Pancreas (tissue), 10 donors: ENCODE measurements around the gene FAM50B. TPM values are rescaled to one million over a fixed set of nuclear protein-coding genes. Genes with fewer than 3 reads are reported as not detected.
A peak's percentile ranks its signal among the peaks of the same experiment; 100 is the strongest.

Source experiments
- ATAC-seq, 4 donors: fragments of 200-7000 bp; cut with Tn5 transposase; one replicate each; pipeline versions ENCODE4 v1.8.0 to v1.9.1; 2020; ENCODE audit warnings: mild to moderate bottlenecking in 4 of 4, moderate library complexity in 4 of 4
- DNase-seq, 6 donors: peaks; one replicate each; pipeline ENCODE4 v3.0.0-alpha.2; 2020
- FAIRE-seq: peaks from 2 replicates; lab custom pipeline; 2012; peaks lifted over from hg19 to GRCh38; lab: Jason Lieb, UNC
- H3K27ac ChIP-seq, 4 donors: fragments of 200-600 bp; sonication (generic); 1 replicate in 3 of 4; 2 replicates in 1 of 4; pipeline versions ENCODE4 v1.5.0 to v1.8.0; 2020
- H3K27me3 ChIP-seq, 4 donors: fragments of 200-600 bp; one replicate each; pipeline ENCODE4 v1.8.0; 2021
- H3K36me3 ChIP-seq, 3 donors: fragments of 200-600 bp; sonication (generic) in 1 of 3; one replicate each; pipeline versions ENCODE4 v1.5.0 to v1.8.0; 2020 to 2021
- H3K4me1 ChIP-seq, 3 donors: fragments of 200-600 bp; one replicate each; pipeline ENCODE4 v1.8.0; 2021
- H3K4me3 ChIP-seq, 4 donors: fragments of 200-600 bp; sonication (generic) in 2 of 4; one replicate each; pipeline versions ENCODE4 v1.5.0 to v1.8.0; 2020 to 2021
- H3K9me3 ChIP-seq, 4 donors: fragments of 200-600 bp; one replicate each; pipeline ENCODE4 v1.8.0; 2021
- CTCF ChIP-seq, 4 donors: fragments of 200-600 bp; sonication (generic) in 3 of 4; IDR thresholded peaks; one replicate each; pipeline versions ENCODE4 v1.5.0 to v1.8.0; 2021; ENCODE audit warnings: antibody characterized with exemption in 4 of 4
- WGBS, 2 donors: extraction: QIAGEN DNeasy Blood & Tissue Kit; methylation state at CpG; one replicate each; pipeline ENCODE4 v1.1.7; 2013; 5-methylcytosine and 5-hydroxymethylcytosine counted together
- intact Hi-C, 3 donors: fragments of 100-400 bp; cut with DNase I; formaldehyde crosslinking; loops; one replicate each; pipeline versions ENCODE4 v1.11.1 to v1.14.2; 2022
- polyA plus RNA-seq, 2 donors: library from polyadenylated mRNA; stranded (reverse); fragments of 200-250 nt; gene quantifications; one replicate each; pipeline ENCODE4 v1.2.3, GENCODE V29; 2013
- total RNA-seq, 6 donors: library from RNA; stranded (reverse); fragmentation: NEBNext Ultra II Directional in 4 of 6; extraction: Animal tissue kit (Norgen Biotek cat#: 25700) in 4 of 6; gene quantifications; one replicate each; pipeline versions ENCODE4 v1.2.1 to v1.2.4, GENCODE V29; 2021 to 2023
- donor health status: healthy with polysubstance abuse.
- donor health status: DM: no; HTN: no; CAD: no; lungs with moderate emphysema.
- donor health status: DM: no; HTN: no; CAD: no.
- donor health status: control.
- donor health status: control.
- donor health status: Bipolar disorder and iron deficiency.
- donor health status: DM: yes; HTN: yes; CAD: no.
- donor health status: DM: no; HTN: no; CAD: no.
- donor health status: DM: no; HTN: no; CAD: no.
- donor health status: DM: yes; HTN: yes; CAD: no.

Gene FAM50B
- total and polyA plus RNA-seq, 8 donors = 3.6 to 9.7 (median 5.9) TPM

GRCh38 chr6:3885262-3886036 lies 36.3 kb downstream of the FAM50B start:
- peak in 3 of 4 donors; percentile 12 to 29 (median 17) for TF ChIP-seq CTCF (IDR thresholded peaks at IDR 0.05)
- Histone ChIP-seq H3K4me3 (no peak overlapping the region), H3K9me3 (no peaks in the 10 kb centered on the region), H3K4me1 (peaks cover 0 to 9% (median 0%) of the 10 kb centered on the region in 3 donors), H3K36me3 (no peaks in the 10 kb centered on the region), H3K27me3 (no peaks in the 10 kb centered on the region), H3K27ac (no peak overlapping the region)
- peak; percentile 60 to 70 (median 66) for ATAC-seq
- 73 to 78% methylated on average over 9 of the region's 9 CpGs for WGBS, 2 donors
- peak in 2 of 6 donors; percentile 28 to 53 for DNase-seq
- FAIRE-seq = no peak
- intact Hi-C loops = loop anchor here in 1 of 3 donors (10.0 kb wide), 1 partner anchor 141 kb away; no protein-coding TSS in a partner anchor

DNA sequence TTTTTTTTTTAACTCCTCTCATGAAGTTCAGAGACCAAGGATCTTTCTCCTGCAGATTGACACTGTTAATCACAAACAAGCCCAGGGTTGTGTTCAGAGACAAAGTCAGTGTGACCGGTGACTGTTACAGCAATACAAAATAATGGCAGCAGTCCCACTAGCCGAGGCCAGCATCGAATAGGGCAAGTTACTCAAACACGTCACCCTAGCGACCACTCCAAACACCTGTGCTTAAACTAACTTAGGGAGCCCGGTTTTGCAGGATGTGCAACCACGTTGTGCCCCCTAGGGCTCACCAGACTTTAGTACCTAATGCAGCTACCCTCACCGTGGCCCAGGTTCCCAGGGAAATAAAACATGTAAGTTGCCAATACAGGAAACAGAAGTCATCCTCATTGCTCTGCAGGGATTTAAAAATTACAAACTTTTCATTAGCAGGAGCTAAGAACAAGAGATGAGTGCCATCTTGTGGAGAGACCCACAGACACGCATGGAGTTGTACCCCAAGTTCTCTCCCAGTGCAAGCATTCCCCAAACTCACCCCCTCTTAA lies 38.1 kb downstream of the FAM50B start:
- H3K4me3 ChIP-seq = no peak overlapping the region
- no peaks in the 10 kb centered on the region for H3K9me3 ChIP-seq
- no peaks in the 10 kb centered on the region for H3K27me3 ChIP-seq
- H3K36me3 ChIP-seq = no peaks in the 10 kb centered on the region
- H3K4me1 ChIP-seq = peaks cover 0 to 9% (median 0%) of the 10 kb centered on the region in 3 donors
- TF ChIP-seq CTCF (IDR thresholded peaks at IDR 0.05) = peak in 1 of 4 donors; percentile 17
- intact Hi-C loops = loop anchor here in 1 of 3 donors (10.0 kb wide), 1 partner anchor 142 kb away; no protein-coding TSS in a partner anchor
- ATAC-seq (peak in 3 of 4 donors; percentile 23 to 46 (median 37)), DNase-seq (no peak), FAIRE-seq (no peak)
- H3K27ac ChIP-seq = no peak overlapping the region
- WGBS, 2 donors = 52 to 57% methylated on average over 9 of the region's 9 CpGs

DNA sequence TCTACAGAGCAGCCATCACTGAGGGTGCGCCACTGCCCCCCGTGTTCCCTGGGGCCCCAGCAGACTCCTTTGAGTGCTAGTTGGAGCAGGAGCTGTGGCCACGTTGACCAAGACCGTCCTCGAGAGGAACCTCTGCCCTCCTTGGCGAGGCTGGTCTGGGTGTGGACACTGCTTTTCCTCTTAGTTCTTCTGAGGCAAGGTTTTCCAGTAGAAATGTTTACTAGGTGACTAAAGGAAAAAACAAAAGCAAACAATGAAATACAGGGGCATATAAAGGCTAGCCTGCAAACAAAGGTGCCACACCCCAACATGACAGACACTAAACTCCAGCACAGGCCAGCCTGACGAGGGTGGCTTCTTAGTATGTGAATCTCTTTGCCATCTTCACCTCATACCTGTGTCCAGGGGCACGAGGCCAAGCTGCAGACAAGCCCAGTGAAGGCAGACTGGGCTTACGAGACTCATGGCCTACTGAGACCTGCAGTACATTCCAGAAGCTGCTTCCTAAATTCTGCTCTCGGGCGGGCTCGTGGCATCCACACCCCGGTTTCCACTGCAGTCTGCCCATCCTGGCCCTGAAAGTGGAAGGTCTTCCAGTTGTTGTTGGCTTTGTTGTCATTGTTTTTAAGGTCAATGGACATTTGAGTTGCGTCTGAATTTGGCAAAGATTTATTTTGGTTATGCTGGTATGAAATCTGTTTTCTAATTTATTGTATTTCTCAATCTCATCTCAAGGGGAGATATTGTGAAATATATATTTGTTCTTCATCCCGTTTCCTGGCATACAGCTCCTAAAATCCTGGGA lies 39.2 kb downstream of the FAM50B start:
- no peak for FAIRE-seq
- H3K4me3 ChIP-seq = no peak overlapping the region
- TF ChIP-seq CTCF (IDR thresholded peaks at IDR 0.05) = no peak
- H3K4me1 ChIP-seq = peaks cover 0 to 9% (median 0%) of the 10 kb centered on the region in 3 donors
- H3K36me3 ChIP-seq = no peaks in the 10 kb centered on the region
- no peaks in the 10 kb centered on the region for H3K9me3 ChIP-seq
- WGBS, 2 donors = 78 to 82% methylated on average over 15 of the region's 15 CpGs
- no peak for DNase-seq
- no peak for ATAC-seq
- intact Hi-C loops = loop anchor here in 1 of 3 donors (10.0 kb wide), 1 partner anchor 144 kb away; no protein-coding TSS in a partner anchor
- H3K27me3 ChIP-seq = no peaks in the 10 kb centered on the region
- no peak overlapping the region for H3K27ac ChIP-seq

DNA sequence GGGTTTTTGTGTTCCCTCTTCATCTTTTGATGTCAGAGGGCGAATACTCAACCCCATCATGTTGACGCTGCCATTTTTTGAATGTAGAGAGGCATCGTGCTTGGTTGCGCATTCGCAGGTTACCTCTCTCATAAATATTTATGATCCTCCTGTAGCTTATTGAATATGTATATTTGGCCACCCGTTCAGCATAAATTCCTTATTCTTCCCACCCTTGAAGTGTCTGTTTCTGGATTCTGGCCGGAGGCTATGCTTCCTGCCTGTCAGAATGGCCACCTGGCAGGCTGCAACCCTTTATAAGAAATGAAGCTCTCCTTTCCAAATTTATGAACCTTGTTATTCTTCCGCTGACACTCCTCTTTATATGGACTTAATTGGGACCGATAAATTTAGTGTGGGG lies 40.9 kb downstream of the FAM50B start:
- no peak for ATAC-seq
- DNase-seq = no peak
- no peak overlapping the region for H3K27ac ChIP-seq

More for the DNA sequence above, 40.9 kb downstream of the FAM50B start:
- Histone ChIP-seq H3K4me3 (no peak overlapping the region), H3K9me3 (no peaks in the 10 kb centered on the region), H3K36me3 (no peaks in the 10 kb centered on the region), H3K27me3 (no peaks in the 10 kb centered on the region), H3K4me1 (no peaks in the 10 kb centered on the region)
- no peak for FAIRE-seq
- TF ChIP-seq CTCF (IDR thresholded peaks at IDR 0.05) = no peak
- intact Hi-C loops = no loop called here
- whole genome bisulfite sequencing, 2 donors = 89 to 91% methylated on average over 9 of the region's 9 CpGs
